SU-DHL-6 (cell line): ENCODE data around the gene KSR2.

Experiments used
- CTCF ChIP-seq: fragments of 200-600 bp; sonication (generic); IDR thresholded peaks from one replicate; pipeline ENCODE4 v1.5.1; 2017; ENCODE audit warnings: antibody characterized with exemption, mild to moderate bottlenecking, low read length, moderate library complexity; ENCODE audit not compliant: insufficient read depth, poor library complexity, severe bottlenecking
- EZH2phosphoT487 ChIP-seq: fragments of 200-600 bp; sonication (generic), shearing (Covaris generic); conservative IDR thresholded peaks from 2 replicates; pipeline ENCODE4 v1.6.1; 2018; ENCODE audit warnings: mild to moderate bottlenecking, antibody characterized with exemption, low read length, moderate library complexity, mixed read lengths

- TF ChIP-seq CTCF (no peak), EZH2phosphoT487 (no peak)
Measured at GRCh38 chr12:117855165-117855564, 113.6 kb downstream of the KSR2 start.
